ENCODE results near the gene SACM1L. TPM values are rescaled to one million over a fixed set of nuclear protein-coding genes. Genes with fewer than 3 reads are reported as not detected.

SACM1L gene
- total RNA-seq, 1 donor from 2014 or later, result 26.6 TPM

DNA sequence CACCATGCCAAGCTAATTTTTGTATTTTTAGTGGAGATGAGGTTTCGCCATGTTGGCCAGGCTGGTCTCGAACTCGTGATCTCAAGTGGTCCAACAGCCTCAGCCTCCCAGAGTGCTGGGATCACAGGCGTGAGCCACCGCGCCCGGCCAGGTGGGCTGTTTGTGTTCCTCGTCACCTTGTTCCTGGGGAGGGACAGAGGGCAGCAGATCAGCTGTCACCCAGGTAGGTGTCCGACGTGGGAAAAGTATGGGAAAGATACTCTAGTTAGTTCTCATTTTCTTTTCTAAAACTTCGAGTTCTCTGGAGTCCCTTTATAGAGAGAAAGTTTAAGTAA, 28.7 kb upstream of the SACM1L start:
- no peak for FAIRE-seq
- no peaks in the 10 kb centered on the region for H3K27me3 ChIP-seq (ENCODE audit: control insufficient read depth, insufficient read depth, low read length)
- DNase-seq (ENCODE audit: low read depth), result no peak
- no peaks in the 10 kb centered on the region for H3K36me3 ChIP-seq (ENCODE audit: control insufficient read depth, insufficient read depth, low read length)
- H3K4me3 ChIP-seq (ENCODE audit: low read depth, low read length), result no peak overlapping the region
- TF ChIP-seq, protein P1, sequence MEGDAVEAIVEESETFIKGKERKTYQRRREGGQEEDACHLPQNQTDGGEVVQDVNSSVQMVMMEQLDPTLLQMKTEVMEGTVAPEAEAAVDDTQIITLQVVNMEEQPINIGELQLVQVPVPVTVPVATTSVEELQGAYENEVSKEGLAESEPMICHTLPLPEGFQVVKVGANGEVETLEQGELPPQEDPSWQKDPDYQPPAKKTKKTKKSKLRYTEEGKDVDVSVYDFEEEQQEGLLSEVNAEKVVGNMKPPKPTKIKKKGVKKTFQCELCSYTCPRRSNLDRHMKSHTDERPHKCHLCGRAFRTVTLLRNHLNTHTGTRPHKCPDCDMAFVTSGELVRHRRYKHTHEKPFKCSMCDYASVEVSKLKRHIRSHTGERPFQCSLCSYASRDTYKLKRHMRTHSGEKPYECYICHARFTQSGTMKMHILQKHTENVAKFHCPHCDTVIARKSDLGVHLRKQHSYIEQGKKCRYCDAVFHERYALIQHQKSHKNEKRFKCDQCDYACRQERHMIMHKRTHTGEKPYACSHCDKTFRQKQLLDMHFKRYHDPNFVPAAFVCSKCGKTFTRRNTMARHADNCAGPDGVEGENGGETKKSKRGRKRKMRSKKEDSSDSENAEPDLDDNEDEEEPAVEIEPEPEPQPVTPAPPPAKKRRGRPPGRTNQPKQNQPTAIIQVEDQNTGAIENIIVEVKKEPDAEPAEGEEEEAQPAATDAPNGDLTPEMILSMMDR (IDR thresholded peaks at IDR 0.05; ENCODE audit: insufficient read depth, low read length, severe bottlenecking), result no peak

DNA sequence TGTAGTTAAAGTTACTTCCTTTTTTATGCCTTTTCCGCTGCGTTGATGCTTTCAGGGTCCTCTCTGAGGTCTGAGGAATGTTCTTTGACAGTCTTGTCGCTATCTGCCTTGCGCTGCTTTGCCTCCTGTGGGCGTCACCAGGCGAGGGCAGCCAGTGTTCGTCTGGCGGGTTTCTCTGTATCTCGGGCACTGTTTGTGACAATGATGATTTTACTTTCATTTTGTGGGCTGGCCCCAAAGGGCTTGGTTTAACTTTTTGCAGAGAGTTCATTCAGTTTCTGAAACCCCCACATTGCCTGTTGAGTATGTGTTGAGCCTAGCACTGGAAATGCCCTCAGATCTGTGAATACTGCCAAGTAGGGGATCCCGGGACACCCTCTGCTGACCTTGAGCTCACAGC, 24.6 kb upstream of the SACM1L start:
- DNase-seq (ENCODE audit: low read depth) (no peak), FAIRE-seq (no peak)
- H3K36me3 ChIP-seq (ENCODE audit: control insufficient read depth, insufficient read depth, low read length), result peaks cover 1% of the 10 kb centered on the region
- TF ChIP-seq, protein P1 (IDR thresholded peaks at IDR 0.05; ENCODE audit: insufficient read depth, low read length, severe bottlenecking), result no peak
- H3K4me3 ChIP-seq (ENCODE audit: low read depth, low read length), result no peak overlapping the region
- H3K27me3 ChIP-seq (ENCODE audit: control insufficient read depth, insufficient read depth, low read length), result no peaks in the 10 kb centered on the region

DNA sequence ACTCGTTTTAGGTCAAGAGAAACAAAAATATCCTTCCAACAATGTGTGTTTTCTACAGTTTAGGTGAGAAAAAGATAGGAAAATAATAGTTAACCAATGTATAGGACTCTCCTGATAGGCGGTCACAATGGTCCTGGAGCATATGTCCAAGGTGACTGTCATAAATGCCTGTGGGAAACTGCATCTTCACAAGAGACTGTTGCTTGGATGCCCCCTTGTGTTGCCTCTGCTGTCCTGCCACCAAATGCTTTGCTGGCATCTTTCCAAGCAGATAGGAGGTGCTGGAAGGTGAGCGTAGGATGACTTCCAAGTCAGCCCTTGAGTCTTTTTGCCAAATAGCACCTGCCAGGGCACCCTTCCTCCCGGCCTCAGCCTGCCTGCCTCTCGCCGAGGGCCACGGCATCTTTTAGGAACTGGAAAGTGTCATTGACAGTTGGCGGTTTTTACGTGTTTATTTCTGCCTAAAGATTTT, 24.1 kb upstream of the SACM1L start:
- Histone ChIP-seq H3K4me3 (ENCODE audit: low read depth, low read length) (no peak overlapping the region), H3K36me3 (ENCODE audit: control insufficient read depth, insufficient read depth, low read length) (peaks cover 1% of the 10 kb centered on the region), H3K27me3 (ENCODE audit: control insufficient read depth, insufficient read depth, low read length) (no peaks in the 10 kb centered on the region)
- FAIRE-seq (no peak), DNase-seq (ENCODE audit: low read depth) (peak; percentile 57)
- TF ChIP-seq, protein P1 (IDR thresholded peaks at IDR 0.05; ENCODE audit: insufficient read depth, low read length, severe bottlenecking), result peak; percentile 60

DNA sequence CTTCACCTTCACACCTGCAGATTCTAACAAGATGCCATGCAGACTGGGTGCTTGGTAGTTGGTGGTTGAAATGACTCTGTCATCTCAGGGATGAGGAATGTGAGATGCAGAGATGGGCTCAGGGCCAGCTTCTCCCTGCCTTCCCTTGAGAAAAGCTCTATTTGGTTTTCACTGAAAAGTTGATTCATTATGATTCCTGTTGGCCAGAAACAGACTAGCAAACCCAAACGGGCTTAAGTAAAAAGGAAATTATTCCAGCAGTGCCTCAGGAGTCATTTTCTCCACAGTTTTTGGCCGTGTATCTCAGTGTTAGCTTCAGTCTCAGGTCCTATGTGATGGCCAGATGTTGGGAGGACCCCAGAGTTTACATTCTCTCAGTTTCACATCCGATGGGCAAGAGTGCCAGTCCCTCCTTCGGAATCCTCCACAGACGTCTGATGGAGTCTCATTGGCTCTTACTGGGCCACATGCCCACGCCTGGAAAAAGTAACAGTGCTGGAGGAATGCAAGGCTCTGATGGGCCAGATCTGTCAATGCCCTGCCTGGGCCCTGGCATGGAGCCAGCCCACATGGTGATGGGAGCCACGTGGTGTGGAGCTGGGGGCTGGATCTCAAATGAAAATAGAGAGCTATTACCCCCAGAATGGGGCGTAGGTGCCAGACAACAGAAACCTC, 22.3 kb upstream of the SACM1L start:
- no peak overlapping the region for H3K4me3 ChIP-seq (ENCODE audit: low read depth, low read length)
- FAIRE-seq (no peak), DNase-seq (ENCODE audit: low read depth) (no peak)
- TF ChIP-seq, protein P1 (IDR thresholded peaks at IDR 0.05; ENCODE audit: insufficient read depth, low read length, severe bottlenecking), result no peak
- H3K36me3 ChIP-seq (ENCODE audit: control insufficient read depth, insufficient read depth, low read length), result peaks cover 1% of the 10 kb centered on the region
- no peaks in the 10 kb centered on the region for H3K27me3 ChIP-seq (ENCODE audit: control insufficient read depth, insufficient read depth, low read length)

DNA sequence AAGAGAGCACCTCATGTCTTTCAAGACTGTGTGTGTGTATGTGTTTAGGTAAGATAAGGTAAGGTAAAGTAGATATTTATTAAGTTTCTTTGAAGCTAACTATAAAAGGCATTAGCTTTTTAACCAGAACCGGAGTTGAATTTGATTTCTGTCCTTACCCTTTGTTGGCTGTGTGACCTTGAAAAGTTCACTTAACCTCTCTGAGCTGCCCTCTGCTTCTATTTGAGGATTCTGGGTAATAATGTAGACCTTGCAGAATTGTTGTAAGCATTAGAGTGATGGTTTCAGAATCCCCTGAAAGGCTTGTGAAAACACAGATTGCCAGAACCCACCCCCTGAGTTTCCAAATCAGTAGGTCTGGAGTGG, 21.6 kb upstream of the SACM1L start:
- TF ChIP-seq, protein P1 (IDR thresholded peaks at IDR 0.05; ENCODE audit: insufficient read depth, low read length, severe bottlenecking), result no peak

DNA sequence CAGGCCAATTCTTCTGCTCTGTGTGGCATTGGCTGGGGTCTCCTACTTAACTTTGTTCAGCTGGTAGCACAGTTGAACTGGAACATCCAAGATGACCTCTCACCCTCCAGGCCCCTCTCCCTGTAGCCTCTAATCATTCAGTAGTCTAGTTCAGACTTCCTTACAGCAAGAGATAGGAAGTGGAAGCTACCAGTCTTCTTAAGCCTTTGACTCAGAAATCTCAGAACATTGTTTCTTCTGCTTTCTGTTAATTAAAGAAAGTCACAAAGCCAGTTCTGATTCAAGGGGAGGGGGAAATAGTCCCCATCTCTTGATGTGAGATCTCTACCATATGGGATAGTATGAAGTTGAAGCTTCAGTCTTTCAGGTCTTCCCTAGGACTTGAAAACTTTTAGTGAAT, 18.8 kb upstream of the SACM1L start:
- peaks cover 10% of the 10 kb centered on the region for H3K36me3 ChIP-seq (ENCODE audit: control insufficient read depth, insufficient read depth, low read length)
- no peak for FAIRE-seq

More for the DNA sequence above, 21.6 kb upstream of the SACM1L start:
- no peak for FAIRE-seq
- DNase-seq (ENCODE audit: low read depth), result no peak
- Histone ChIP-seq H3K27me3 (ENCODE audit: control insufficient read depth, insufficient read depth, low read length) (no peaks in the 10 kb centered on the region), H3K36me3 (ENCODE audit: control insufficient read depth, insufficient read depth, low read length) (peaks cover 5% of the 10 kb centered on the region), H3K4me3 (ENCODE audit: low read depth, low read length) (no peak overlapping the region)

More for the DNA sequence above, 18.8 kb upstream of the SACM1L start:
- TF ChIP-seq, protein P1 (IDR thresholded peaks at IDR 0.05; ENCODE audit: insufficient read depth, low read length, severe bottlenecking), result no peak
- DNase-seq (ENCODE audit: low read depth), result no peak
- Histone ChIP-seq H3K4me3 (ENCODE audit: low read depth, low read length) (no peak overlapping the region), H3K27me3 (ENCODE audit: control insufficient read depth, insufficient read depth, low read length) (no peaks in the 10 kb centered on the region)
